ENCODE measurements around the gene FAR2.

GRCh38 chr12:29158115-29158763, 9.2 kb downstream of the FAR2 start:
- TF ChIP-seq CTCF (IDR thresholded peaks at IDR 0.05), result no peak
- no peak for TF ChIP-seq POLR2A (IDR thresholded peaks at IDR 0.05)
